Aorta (tissue), 5 donors: ENCODE measurements around the gene FLAD1. TPM values are rescaled to one million over a fixed set of nuclear protein-coding genes. Genes with fewer than 3 reads are reported as not detected.

Experiments used
- ATAC-seq: fragments of 200-7000 bp; cut with Tn5 transposase; one replicate; pipeline ENCODE4 v1.9.1; 2022; ENCODE audit warnings: moderate library complexity; ENCODE audit not compliant: low FRiP score
- DNase-seq, 2 donors: peaks; one replicate each; pipeline ENCODE4 v3.0.0-alpha.2; 2020
- H3K27ac ChIP-seq, 2 donors: one replicate each; pipeline ENCODE4 v1.5.1; 2013; ENCODE audit warnings: low read length in 2 of 2, mild to moderate bottlenecking in 2 of 2, moderate library complexity in 2 of 2, control low read depth in 1 of 2, inconsistent platforms in 1 of 2, low read depth in 1 of 2
- H3K27me3 ChIP-seq, 2 donors: one replicate each; pipeline ENCODE4 v1.6.1; 2013; ENCODE audit warnings: control low read depth in 1 of 2, low read length in 1 of 2, mild to moderate bottlenecking in 1 of 2, moderate library complexity in 1 of 2; ENCODE audit not compliant: insufficient read depth in 2 of 2, control insufficient read depth in 1 of 2
- H3K36me3 ChIP-seq, 2 donors: one replicate each; pipeline ENCODE4 v1.6.1; 2013; ENCODE audit warnings: control low read depth in 1 of 2, low read length in 1 of 2, mild to moderate bottlenecking in 1 of 2; ENCODE audit not compliant: insufficient read depth in 2 of 2, control insufficient read depth in 1 of 2
- H3K4me1 ChIP-seq, 2 donors: one replicate each; pipeline ENCODE4 v1.6.1; 2013; ENCODE audit warnings: low read length in 2 of 2, control low read depth in 1 of 2, mild to moderate bottlenecking in 1 of 2, moderate library complexity in 1 of 2; ENCODE audit not compliant: insufficient read depth in 2 of 2, control insufficient read depth in 1 of 2
- H3K4me3 ChIP-seq, 2 donors: one replicate each; pipeline ENCODE4 v1.5.1; 2013; ENCODE audit warnings: low read length in 2 of 2, control low read depth in 1 of 2, mild to moderate bottlenecking in 1 of 2
- H3K9me3 ChIP-seq: one replicate; pipeline ENCODE4 v1.6.1; 2013; ENCODE audit warnings: mild to moderate bottlenecking, low read length; ENCODE audit not compliant: control insufficient read depth
- WGBS, 2 donors: extraction: QIAGEN DNeasy Blood & Tissue Kit; methylation state at CpG; one replicate each; pipeline ENCODE4 v1.1.7; 2013; 5-methylcytosine and 5-hydroxymethylcytosine counted together
- intact Hi-C, 2 donors: fragments of 100-400 bp; cut with DNase I; formaldehyde crosslinking; loops; one replicate each; pipeline versions ENCODE4 v1.14.2 to v1.15.0; 2022
- polyA plus RNA-seq, 2 donors: library from polyadenylated mRNA; stranded (reverse); fragments of 200-250 nt; gene quantifications; one replicate each; pipeline ENCODE4 v1.2.3, GENCODE V29; 2013
- total RNA-seq, 2 donors: library from RNA; stranded (reverse); fragmentation: NEBNext Ultra II Directional; extraction: Animal tissue kit (Norgen Biotek cat#: 25700); gene quantifications; one replicate each; pipeline ENCODE4 v1.2.1, GENCODE V29; 2021
- donor health status: healthy with polysubstance abuse.
- donor health status: Bipolar disorder and iron deficiency.
- donor health status: DM: no; HTN: no; CAD: no.
- donor health status: DM: no; HTN: no; CAD: no.
- donor health status: DM: yes; HTN: yes; CAD: no.

FLAD1 gene
- total and polyA plus RNA-seq, 4 donors = 14.5 to 24.2 (median 20.7) TPM

GRCh38 chr1:155007251-155007828 lies 24.2 kb downstream of the FLAD1 start:
- Histone ChIP-seq H3K9me3 (no peaks in the 10 kb centered on the region), H3K27ac (no peak overlapping the region), H3K4me1 (peaks cover 0 to 2% of the 10 kb centered on the region in 2 donors), H3K36me3 (no peaks in the 10 kb centered on the region), H3K27me3 (no peaks in the 10 kb centered on the region), H3K4me3 (no peak overlapping the region)
- intact Hi-C loops = no loop called here
- 4 to 8% methylated on average over 6 of the region's 6 CpGs for WGBS, 2 donors
- no peak for ATAC-seq
- peak in 1 of 2 donors; percentile 86 for DNase-seq

- no peak for ATAC-seq
- Histone ChIP-seq H3K36me3 (no peaks in the 10 kb centered on the region), H3K27ac (no peak overlapping the region), H3K27me3 (no peaks in the 10 kb centered on the region), H3K4me1 (peaks cover 0 to 2% of the 10 kb centered on the region in 2 donors), H3K9me3 (no peaks in the 10 kb centered on the region), H3K4me3 (no peak overlapping the region)
- 52 to 57% methylated on average over 14 to 16 of the region's 16 CpGs for WGBS, 2 donors
- DNase-seq = peak in 1 of 2 donors; percentile 73
- intact Hi-C loops = no loop called here
Observed at GRCh38 chr1:155008015-155008941, 25.1 kb downstream of the FLAD1 start.

GRCh38 chr1:155009221-155009711 lies 26.1 kb downstream of the FLAD1 start:
- 91 to 92% methylated on average over 12 of the region's 12 CpGs for WGBS, 2 donors
- Histone ChIP-seq H3K36me3 (no peaks in the 10 kb centered on the region), H3K27me3 (no peaks in the 10 kb centered on the region), H3K9me3 (no peaks in the 10 kb centered on the region), H3K4me1 (peaks cover 0 to 2% of the 10 kb centered on the region in 2 donors), H3K27ac (no peak overlapping the region), H3K4me3 (no peak overlapping the region)
- no peak for DNase-seq
- no peak for ATAC-seq
- intact Hi-C loops = no loop called here

GRCh38 chr1:155009742-155010141 lies 26.6 kb downstream of the FLAD1 start:
- H3K36me3 ChIP-seq = no peaks in the 10 kb centered on the region
- 94 to 97% methylated on average over 5 of the region's 5 CpGs for WGBS, 2 donors
- H3K27ac ChIP-seq = no peak overlapping the region
- intact Hi-C loops = no loop called here
- DNase-seq (no peak), ATAC-seq (no peak)
- no peaks in the 10 kb centered on the region for H3K27me3 ChIP-seq
- H3K4me3 ChIP-seq = no peak overlapping the region
- H3K4me1 ChIP-seq = no peaks in the 10 kb centered on the region
- H3K9me3 ChIP-seq = no peaks in the 10 kb centered on the region

- H3K27me3 ChIP-seq = no peaks in the 10 kb centered on the region
- H3K4me3 ChIP-seq = no peak overlapping the region
- no peaks in the 10 kb centered on the region for H3K9me3 ChIP-seq
- no peaks in the 10 kb centered on the region for H3K36me3 ChIP-seq
- 51 to 62% methylated on average over 9 to 11 of the region's 11 CpGs for WGBS, 2 donors
- no peak for ATAC-seq
- no peak for DNase-seq
- H3K4me1 ChIP-seq = no peaks in the 10 kb centered on the region
- H3K27ac ChIP-seq = no peak overlapping the region
- intact Hi-C loops = no loop called here
Observed at GRCh38 chr1:155010211-155010918, 27.2 kb downstream of the FLAD1 start.

GRCh38 chr1:155011004-155011416 lies 27.9 kb downstream of the FLAD1 start:
- H3K4me3 ChIP-seq = no peak overlapping the region
- no peaks in the 10 kb centered on the region for H3K36me3 ChIP-seq
- no peaks in the 10 kb centered on the region for H3K9me3 ChIP-seq
- no peaks in the 10 kb centered on the region for H3K4me1 ChIP-seq
- DNase-seq (no peak), ATAC-seq (no peak)
- H3K27me3 ChIP-seq = no peaks in the 10 kb centered on the region
- intact Hi-C loops = no loop called here
- 74 to 77% methylated on average over 5 of the region's 5 CpGs for WGBS, 2 donors
- H3K27ac ChIP-seq = no peak overlapping the region

- H3K27me3 ChIP-seq = no peaks in the 10 kb centered on the region
- no peak overlapping the region for H3K27ac ChIP-seq
- H3K36me3 ChIP-seq = no peaks in the 10 kb centered on the region
- H3K9me3 ChIP-seq = no peaks in the 10 kb centered on the region
- H3K4me3 ChIP-seq = no peak overlapping the region
- DNase-seq = no peak
- 85 to 86% methylated on average over 6 of the region's 6 CpGs for WGBS, 2 donors
- no peak for ATAC-seq
- intact Hi-C loops = no loop called here
- H3K4me1 ChIP-seq = no peaks in the 10 kb centered on the region
Observed at GRCh38 chr1:155011437-155012025, 28.4 kb downstream of the FLAD1 start.

- no peak overlapping the region for H3K27ac ChIP-seq
- intact Hi-C loops = no loop called here
- H3K36me3 ChIP-seq = no peaks in the 10 kb centered on the region
- no peaks in the 10 kb centered on the region for H3K27me3 ChIP-seq
- 16 to 23% methylated on average over 9 of the region's 9 CpGs for WGBS, 2 donors
- H3K4me1 ChIP-seq = no peaks in the 10 kb centered on the region
- H3K9me3 ChIP-seq = no peaks in the 10 kb centered on the region
- DNase-seq = peak; percentile 81 to 90
- peak; percentile 27 for ATAC-seq
- no peak overlapping the region for H3K4me3 ChIP-seq
Observed at GRCh38 chr1:155012026-155012546, 28.9 kb downstream of the FLAD1 start.
